H54 (cell line): Measurements from ENCODE around the gene COBL.

Source experiments
- DNase-seq: peaks from one replicate; pipeline ENCODE4 v3.0.0; 2011; ENCODE audit warnings: low spot score, mixed read lengths; ENCODE audit not compliant: insufficient read length
- FAIRE-seq: peaks from 3 replicates; lab custom pipeline; 2011; peaks lifted over from hg19 to GRCh38; lab: Jason Lieb, UNC
- POLR2A ChIP-seq: IDR thresholded peaks from 2 replicates; pipeline ENCODE4 v1.6.1; 2011; ENCODE audit warnings: low read depth, mild to moderate bottlenecking, low read length

The COBL gene

DNA sequence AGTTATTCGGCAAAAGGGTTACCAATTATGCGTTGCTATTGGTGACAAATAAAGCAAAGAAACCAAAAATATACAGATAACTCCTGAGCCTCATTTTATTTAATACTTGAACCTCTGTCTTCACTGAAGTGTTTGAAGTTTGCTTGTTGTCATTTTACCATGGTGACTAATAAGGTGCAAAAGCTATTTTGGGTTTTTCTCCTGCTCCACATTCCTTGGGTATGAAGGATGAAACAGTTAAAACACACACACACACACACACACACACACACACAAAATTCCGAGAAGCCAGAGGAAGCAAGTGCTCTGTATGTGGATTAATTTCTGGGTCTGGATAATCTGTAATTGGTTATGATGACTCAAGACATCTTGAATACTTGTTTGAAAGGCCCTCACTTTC is 246.5 kb downstream of the COBL start:
- no peak for DNase-seq
- no peak for TF ChIP-seq POLR2A
- no peak for FAIRE-seq

DNA sequence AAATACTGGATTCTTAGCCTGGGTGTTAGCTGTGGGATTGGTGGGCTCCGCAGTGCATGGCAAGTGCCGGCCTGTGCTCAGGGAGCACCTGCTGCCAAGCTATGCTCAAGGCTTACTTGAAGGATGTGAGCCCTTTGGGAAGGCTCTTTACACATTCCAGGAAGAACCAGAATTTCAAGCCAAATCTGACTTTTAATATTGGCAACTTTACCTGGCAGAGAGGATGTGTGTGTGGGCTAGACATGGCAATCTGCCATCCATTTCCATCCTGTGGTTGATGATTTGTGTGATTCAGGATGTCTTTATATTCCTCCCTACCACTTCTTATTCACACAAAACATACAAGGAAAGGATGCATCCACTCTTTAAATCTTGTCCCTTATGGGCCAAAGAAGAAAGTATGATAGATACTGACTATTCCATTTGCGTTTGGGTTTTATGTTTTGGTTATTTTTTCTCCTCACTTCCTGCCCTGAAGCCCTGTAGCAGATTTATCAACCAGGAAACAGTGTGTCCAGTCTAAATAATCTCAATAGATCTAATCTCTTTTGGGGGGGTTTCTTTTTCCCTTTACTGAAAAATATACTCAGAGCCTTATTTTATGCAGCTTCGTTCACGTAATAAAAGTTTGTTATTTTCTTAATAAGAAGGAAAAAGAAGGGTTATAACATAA is 247.1 kb downstream of the COBL start:
- peak; percentile 30 for FAIRE-seq
- no peak for TF ChIP-seq POLR2A
- DNase-seq, result no peak

DNA sequence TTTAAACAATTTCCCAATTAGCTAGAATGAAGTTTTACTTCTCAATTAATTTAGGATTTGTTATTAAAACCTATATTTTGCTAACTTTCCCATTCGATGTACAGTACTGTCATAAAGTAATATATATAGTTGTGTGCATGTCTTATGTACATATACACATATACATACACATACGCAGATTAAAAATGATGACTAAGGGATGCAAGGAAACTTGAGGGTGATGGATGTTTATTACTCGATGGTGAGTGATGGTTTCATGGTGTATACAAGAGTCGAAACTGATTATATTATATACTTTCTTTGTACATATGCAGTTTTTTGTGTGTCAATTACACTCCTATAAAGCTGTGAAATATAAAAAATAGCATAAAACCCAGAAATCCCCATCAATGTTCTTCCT is 248.2 kb downstream of the COBL start:
- FAIRE-seq (no peak), DNase-seq (no peak)
- TF ChIP-seq POLR2A, result no peak

DNA sequence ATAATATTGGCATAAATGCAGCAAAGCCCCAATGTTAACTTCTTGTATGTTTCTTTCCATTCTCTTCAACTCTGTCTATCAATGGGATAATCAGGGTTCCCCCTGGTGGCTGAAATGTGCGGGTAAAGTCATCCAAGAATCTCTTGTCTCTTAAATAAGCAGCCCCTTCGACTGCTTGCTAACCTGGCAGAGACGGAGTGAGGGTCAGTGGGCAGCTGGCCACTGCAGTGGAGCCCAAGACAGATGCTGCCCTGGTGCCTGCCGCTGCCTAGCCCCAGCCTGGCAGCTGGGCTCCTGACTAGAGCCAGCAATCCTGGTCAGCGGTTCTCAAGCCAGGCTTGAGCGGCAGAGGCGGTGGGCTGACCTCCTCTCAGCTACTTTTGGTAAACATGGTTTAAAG is 248.9 kb downstream of the COBL start:
- FAIRE-seq (peak; percentile 70), DNase-seq (peak; percentile 50)
- no peak for TF ChIP-seq POLR2A

DNA sequence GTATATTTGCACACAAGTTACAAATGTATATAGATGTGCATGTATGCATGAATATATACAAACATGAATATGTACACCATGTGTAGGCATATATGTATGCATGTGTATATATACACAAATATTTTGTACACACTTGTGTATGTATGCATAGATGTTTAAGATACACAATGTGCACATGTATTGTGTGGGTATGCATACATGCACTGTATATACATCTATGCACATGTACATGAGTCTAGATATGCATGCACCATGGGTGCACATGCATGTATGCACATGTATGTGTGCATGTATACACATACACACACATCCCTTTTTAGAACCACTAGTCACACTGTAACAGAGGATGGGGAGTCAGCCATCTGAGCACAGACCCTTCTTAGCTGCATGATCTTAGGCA is 249.4 kb downstream of the COBL start:
- no peak for TF ChIP-seq POLR2A
- DNase-seq, result no peak
- FAIRE-seq, result no peak

DNA sequence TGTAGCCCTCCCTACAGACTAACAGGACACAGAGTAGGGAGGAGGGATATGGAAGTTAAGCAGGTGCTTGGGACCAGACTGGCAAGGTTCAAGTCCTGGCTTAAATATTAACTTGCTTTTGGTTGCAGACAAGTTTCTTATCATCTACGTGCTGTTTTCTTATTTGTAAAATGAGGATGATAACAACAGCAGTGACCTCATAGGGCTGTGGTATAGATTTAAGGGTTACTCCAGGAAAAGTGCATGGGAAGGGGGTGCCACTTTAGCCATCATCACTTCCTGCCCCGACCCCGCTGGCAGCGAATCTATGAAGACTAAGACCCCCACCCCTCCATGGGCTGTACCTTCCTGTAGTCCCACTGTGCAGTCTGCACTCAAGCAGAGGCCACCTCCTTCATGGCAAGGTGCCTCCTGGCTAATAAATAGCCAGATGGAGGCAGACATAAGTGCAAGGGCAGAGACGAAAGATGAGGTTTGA is 250.2 kb downstream of the COBL start:
- DNase-seq (no peak), FAIRE-seq (no peak)

DNA sequence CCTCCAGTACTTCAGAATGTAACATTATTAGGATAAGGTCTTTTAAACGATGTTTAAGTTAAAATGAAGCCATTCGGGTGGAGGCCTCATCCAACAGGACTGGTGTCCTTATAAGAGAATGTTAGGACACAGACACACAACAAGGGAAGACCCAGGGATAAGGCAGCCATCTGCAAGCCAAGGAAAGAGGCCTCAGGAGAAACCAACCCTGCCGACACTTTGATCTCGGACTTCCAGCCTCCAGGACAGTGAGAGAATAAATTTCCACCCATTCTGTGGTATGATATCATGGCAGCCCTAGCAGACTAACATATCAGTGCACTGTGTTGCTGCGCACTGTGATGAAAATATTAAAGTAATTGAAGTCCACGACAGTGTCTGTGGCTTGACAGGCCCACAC is 250.8 kb downstream of the COBL start:
- no peak for TF ChIP-seq POLR2A
- DNase-seq (no peak), FAIRE-seq (no peak)

More for the DNA sequence above, 250.2 kb downstream of the COBL start:
- no peak for TF ChIP-seq POLR2A

DNA sequence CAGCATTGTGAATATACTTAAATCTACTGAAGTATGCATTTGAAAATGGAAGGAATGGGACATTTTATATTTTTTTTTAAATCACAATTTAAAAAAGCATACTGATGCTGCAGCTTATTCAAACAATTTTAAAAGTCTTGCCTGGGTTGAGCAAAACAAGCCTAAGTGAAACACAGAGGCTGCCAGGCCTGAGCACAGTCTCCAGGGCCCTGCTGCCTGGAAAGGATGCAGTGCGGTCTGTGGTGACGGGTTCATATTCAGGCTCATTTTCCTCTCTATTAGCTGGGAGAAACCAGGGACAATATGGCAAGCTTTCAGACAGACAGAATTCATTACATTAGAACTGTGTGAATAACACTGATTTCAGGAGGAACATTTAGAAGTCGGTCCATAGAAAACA is 251.9 kb downstream of the COBL start:
- no peak for FAIRE-seq

DNA sequence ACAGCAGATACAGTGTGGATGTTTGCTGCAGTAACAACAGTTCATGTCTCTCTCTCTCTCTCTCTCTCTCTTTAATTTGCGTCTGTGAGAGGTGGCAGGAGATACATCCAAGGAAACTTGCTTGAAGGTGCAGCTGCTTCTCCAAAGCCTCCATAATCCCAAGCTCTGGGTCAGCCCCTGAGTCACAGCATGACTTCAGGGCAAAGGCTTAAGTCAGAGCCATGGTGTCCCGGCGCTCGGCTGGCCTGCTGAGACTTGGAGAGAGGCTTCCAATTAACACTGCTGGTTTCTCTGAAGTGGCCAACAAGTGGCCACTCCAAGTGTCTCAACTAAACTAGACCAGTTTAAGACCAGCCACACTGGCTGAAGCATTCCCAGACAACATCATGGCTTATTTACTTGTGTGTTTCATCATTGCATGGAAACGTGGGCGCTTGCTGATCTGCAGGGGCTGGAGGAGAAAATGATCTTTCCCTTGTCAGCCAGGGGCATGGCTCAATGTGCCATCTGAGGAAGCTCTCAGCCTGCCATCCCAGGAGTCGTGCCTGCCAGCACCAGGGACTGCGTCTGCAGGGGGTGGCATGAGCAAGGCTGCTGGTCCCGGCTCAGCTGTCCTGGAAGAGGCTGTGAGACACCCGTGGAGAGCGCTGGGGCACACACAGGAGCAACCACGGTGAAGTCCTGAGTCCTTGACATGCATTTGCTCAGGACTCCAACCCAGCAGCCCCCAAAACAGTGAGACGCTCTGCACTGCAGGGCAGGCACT is 254.2 kb downstream of the COBL start:
- FAIRE-seq (no peak), DNase-seq (no peak)
- TF ChIP-seq POLR2A, result no peak

More for the DNA sequence above, 251.9 kb downstream of the COBL start:
- no peak for DNase-seq
- no peak for TF ChIP-seq POLR2A

DNA sequence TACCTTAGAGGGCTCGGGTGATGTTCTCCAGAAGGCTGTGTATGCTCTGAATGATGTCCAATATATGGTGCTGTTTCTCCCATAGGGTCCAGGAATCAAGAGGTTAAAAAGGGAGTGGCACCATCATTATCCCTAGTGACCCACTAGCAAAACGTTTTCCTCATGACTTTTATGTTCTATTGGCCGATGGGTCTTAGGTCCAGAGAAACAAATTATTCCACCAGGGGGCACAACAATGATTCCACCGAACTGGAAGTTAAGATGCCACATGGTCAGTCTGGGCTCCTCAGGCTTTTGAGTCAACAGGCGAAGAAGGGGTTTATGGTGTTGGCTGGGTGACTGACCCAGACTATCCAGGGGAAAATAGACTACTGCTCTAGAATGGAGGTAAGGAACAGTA is 256.1 kb downstream of the COBL start:
- TF ChIP-seq POLR2A, result no peak
- FAIRE-seq, result no peak
- DNase-seq, result no peak

DNA sequence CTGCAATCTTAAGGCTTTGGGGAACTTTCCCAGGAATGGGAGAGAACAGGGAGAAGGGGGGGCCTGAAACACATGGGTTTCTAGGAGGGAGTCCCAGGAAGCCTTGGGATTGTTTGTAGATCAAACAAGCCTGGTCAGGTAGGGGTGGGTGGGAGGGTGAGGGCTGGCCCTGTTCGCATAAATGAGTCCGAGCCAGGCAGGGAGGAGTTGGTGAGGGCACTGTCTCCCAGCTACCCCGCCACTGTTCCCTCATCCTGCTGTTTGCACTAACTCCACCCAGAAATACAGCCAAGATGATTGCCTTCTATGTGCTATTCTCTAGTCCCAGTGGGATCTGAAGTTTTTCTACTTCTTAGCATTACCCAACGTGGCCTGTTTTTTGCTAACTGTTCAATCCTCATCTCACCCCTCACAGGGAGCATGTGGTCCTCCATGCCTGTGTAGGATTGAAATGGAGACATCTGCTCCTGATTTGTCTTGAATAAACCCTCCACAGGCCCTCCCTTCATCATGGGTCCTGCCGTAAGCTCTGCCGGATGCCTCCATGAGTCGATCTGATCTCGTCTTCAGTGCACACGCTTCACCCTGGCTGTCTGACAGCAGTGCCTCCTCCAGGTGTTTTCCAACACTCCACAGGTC is 257.0 kb downstream of the COBL start:
- no peak for TF ChIP-seq POLR2A
- no peak for FAIRE-seq
- no peak for DNase-seq

DNA sequence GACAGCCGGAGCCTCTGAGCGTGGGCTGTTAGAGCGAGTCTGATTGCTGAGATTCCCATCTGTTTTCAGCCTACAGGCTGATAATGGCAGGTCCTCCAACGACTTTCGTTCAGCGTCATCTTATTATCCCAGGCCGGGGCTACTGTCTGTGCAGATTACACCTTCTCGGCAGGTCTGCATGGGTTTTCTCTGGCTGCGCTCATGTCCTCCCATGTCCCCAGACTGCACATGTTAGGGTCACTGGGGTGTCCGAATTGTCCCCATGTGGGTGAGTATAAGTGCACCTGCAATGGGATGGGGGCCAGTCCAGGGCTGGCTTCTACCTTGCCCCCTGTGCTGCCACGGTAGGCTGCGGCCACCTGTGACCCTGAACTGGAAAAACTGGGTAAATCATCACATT is 257.8 kb downstream of the COBL start:
- TF ChIP-seq POLR2A, result no peak
- FAIRE-seq, result no peak
- no peak for DNase-seq

DNA sequence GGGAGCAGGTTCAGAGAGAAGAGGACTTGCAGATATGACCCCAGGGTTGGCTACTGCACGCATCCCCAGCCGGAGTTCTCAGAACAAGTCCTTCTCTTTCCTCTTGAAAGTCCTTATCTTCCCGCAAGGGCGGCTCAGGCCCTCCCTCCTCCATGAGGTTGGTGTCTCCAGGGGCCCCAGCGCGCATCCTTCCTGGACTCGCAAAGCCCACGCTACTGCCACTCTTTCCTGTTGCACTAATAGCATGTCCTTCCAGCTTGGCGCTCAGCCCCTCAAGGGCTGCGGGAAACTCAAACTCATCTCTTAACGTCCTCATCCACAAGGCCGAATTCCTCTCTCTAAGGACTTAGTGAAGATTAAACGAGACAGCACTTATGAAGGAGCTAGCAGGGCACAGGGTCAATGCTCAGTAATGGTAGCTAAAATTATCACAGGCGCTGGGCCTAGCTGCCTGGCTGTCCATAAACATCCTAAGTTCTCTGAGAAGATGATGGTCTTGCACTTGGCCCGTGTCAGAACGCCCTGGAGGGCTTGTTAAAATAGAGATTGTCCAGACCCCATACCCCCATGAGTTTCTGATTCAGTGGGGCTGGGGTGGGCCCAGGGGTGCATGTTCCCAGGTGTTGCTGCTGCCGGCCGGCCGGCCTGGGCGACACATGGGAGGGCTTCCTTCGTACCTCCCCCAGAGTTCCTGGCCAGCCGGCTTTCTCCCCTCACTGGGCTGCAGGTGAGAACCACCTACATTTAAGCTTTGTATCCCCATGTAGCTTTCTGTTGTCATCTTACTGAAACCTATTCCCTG is 261.4 kb downstream of the COBL start:
- FAIRE-seq (no peak), DNase-seq (no peak)
- TF ChIP-seq POLR2A, result no peak

DNA sequence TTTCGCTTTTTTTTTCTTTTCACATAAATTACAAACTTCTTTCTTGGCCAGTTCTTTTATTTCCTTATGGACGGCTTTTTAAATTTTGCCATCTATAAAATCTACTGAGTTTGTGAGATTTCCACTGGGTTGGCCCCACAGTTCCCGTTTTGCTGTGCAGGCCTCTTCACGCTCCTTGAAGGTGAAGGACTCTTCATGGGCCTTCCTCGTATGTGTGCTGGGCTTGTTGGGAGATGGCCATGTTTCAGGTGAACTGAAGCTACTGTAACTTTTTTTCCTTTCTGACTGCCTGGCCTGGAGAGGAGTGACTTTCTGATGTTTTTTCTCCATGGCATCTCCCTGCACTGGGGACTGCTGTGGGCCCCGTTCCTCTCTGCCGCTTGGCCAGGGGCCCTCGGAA is 262.4 kb downstream of the COBL start:
- DNase-seq (no peak), FAIRE-seq (no peak)
- TF ChIP-seq POLR2A, result no peak
